ENCODE results near the gene PRPF19. TPM values are rescaled to one million over a fixed set of nuclear protein-coding genes. Genes with fewer than 3 reads are reported as not detected.

PRPF19 gene
- total and polyA plus RNA-seq, 2 of the 4 experiments (the other 2 are of a cell fraction), result 29.8 to 50.4 TPM

DNA sequence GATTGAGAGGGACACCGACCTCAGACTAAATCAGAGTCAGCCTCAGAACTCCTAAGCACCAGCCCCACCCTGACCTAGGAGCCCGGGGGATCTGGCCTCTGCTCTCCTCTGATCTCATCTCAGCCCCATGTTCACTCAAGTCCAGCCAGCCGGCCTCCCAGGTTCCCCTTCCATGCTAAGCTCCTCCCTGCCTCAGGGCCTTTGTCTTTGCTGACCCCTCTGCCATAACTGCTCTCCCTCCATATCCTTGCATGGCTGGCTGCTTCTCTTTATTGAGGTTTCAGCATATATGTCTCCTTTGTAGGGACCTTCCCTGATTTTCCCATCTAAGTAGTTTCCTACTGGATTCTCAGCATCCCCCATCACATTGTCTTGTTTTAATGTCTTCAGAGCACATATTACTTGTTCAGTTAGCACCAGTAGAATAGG, 46.4 kb upstream of the PRPF19 start:
- Histone ChIP-seq H2BK15ac (ENCODE audit: low read depth, low read length) (no peak overlapping the region; the same call in 2 of the 3 replicates), H3K14ac (replicated peaks; ENCODE audit: low read depth, low read length) (peak overlapping the region; percentile 21; the same call in 1 of the 2 replicates), H3K4ac (ENCODE audit: low read depth, low read length) (peak overlapping the region; percentile 57), H2AK9ac (replicated peaks; ENCODE audit: low read depth, low read length, poor library complexity) (peak overlapping the region; percentile 21), H2AK5ac (ENCODE audit: low read depth, low read length) (no peak overlapping the region), H4K8ac (ENCODE audit: low read depth in 2 of 2, low read length in 2 of 2) (peak overlapping the region; percentile 87 to 96), H2AFZ (replicated peaks; ENCODE audit: low read length, poor library complexity) (peak overlapping the region; percentile 89), H3K18ac (ENCODE audit: low read depth, low read length) (no peak overlapping the region), H3K4me2 (ENCODE audit: low read depth, low read length) (peak overlapping the region; percentile 79), H3K79me1 (ENCODE audit: low read depth in 1 of 2, low read length in 2 of 2) (no peaks in the 10 kb centered on the region; a peak in 1 of 4 replicates), H3K56ac (ENCODE audit: extremely low read depth, insufficient read depth, low read length) (no peak overlapping the region), H3K4me3 (ENCODE audit: insufficient read depth, low read depth, low read length) (no peak overlapping the region), H3K9ac (ENCODE audit: low read depth, low read length) (peak overlapping the region; percentile 80), H4K91ac (ENCODE audit: insufficient read depth, low read depth, low read length) (peak overlapping the region; percentile 79; the same call in 1 of the 2 replicates), H3K4me1 (ENCODE audit: control insufficient read depth, insufficient read depth, low read length) (peaks cover 12% of the 10 kb centered on the region), H3K36me3 (ENCODE audit: control insufficient read depth, insufficient read depth, low read length) (no peaks in the 10 kb centered on the region), H2BK20ac (ENCODE audit: low read depth, low read length) (no peak overlapping the region), H4K20me1 (ENCODE audit: insufficient read depth, low read length) (no peaks in the 10 kb centered on the region), H2BK5ac (ENCODE audit: low read depth, low read length, poor library complexity, severe bottlenecking) (no peak overlapping the region), H3K27me3 (ENCODE audit: control insufficient read depth, insufficient read depth, low read length) (peaks cover 3% of the 10 kb centered on the region; the same call in 1 of the 2 replicates), H3K9me3 (ENCODE audit: control insufficient read depth, insufficient read depth, low read length) (no peaks in the 10 kb centered on the region), H2BK120ac (ENCODE audit: low read depth, low read length) (peak overlapping the region; percentile 56), H3K9me1 (ENCODE audit: insufficient read depth, low read length) (no peaks in the 10 kb centered on the region), H4K5ac (ENCODE audit: low read depth, low read length) (peak overlapping the region; percentile 96), H3K23ac (ENCODE audit: low read depth, low read length) (peak overlapping the region; percentile 10; the same call in 1 of the 2 replicates), H3K27ac (ENCODE audit: insufficient read depth, low read length) (0 out of 2 replicates have a peak overlapping the region, but pooled peaks have one; percentile 69)
- WGBS, 2 experiments (ENCODE audit: extremely low coverage in 2 of 2, insufficient read length in 1 of 2), result 100% methylated on average over 1 of the region's 3 CpGs; no CpG with 5 or more reads in 1 of the 2 experiments
- in situ Hi-C loops (cut with MboI; ENCODE audit: low sequenced_read_pairs), result no loop called here
- DNase-seq (no peak), ATAC-seq (ENCODE audit: low read depth) (no peak)
- dilution Hi-C loops (cut with HindIII; ENCODE audit: low sequenced_read_pairs, unreplicated experiment), result no loop called here
- intact Hi-C loops (cut with micrococcal nuclease), result no loop called here
- TF ChIP-seq MAFK (IDR thresholded peaks at IDR 0.05; ENCODE audit: low read depth, low read length) (no peak), BHLHE40 (IDR thresholded peaks at IDR 0.05; ENCODE audit: low read depth, low read length) (no peak), MAZ (IDR thresholded peaks at IDR 0.05; ENCODE audit: borderline replicate concordance, low read depth, low read length) (no peak), CEBPB (IDR thresholded peaks at IDR 0.05; ENCODE audit: low read depth, low read length) (no peak)
- CTCF ChIA-PET, result no interaction called here
- POLR2A ChIA-PET (ENCODE audit: unreplicated experiment), result no interaction called here
- no TSS peak for BruUV-seq (replicated peaks)
